H9 (cell line): ENCODE results near the gene FAM3A. TPM values are rescaled to one million over a fixed set of nuclear protein-coding genes. Genes with fewer than 3 reads are reported as not detected.

Source experiments
- DNase-seq: peaks from one replicate; pipeline ENCODE4 v3.0.0-alpha.2; 2017
- H2AFZ ChIP-seq: one replicate; pipeline ENCODE4 v1.6.1; 2013; ENCODE audit warnings: mild to moderate bottlenecking, low read length, control low read depth, moderate library complexity
- H2AK5ac ChIP-seq: 2 replicates; pipeline ENCODE4 v1.6.1; 2013; ENCODE audit warnings: low read length, control low read depth, mixed read lengths; ENCODE audit not compliant: insufficient read length
- H2BK120ac ChIP-seq: one replicate; pipeline ENCODE4 v1.6.1; 2013; ENCODE audit warnings: low read depth, mild to moderate bottlenecking, low read length, control low read depth, inconsistent platforms; ENCODE audit not compliant: poor library complexity, severe bottlenecking
- H2BK12ac ChIP-seq: 2 replicates; pipeline ENCODE4 v1.6.1; 2013; ENCODE audit warnings: low read length, control low read depth, mixed read lengths, low read depth; ENCODE audit not compliant: insufficient read length
- H2BK15ac ChIP-seq: 2 replicates; pipeline ENCODE4 v1.6.1; 2013; ENCODE audit warnings: low read depth, low read length, control low read depth
- H2BK20ac ChIP-seq: one replicate; pipeline ENCODE4 v1.6.1; 2013; ENCODE audit warnings: low read depth, mild to moderate bottlenecking, low read length, control low read depth, inconsistent platforms; ENCODE audit not compliant: poor library complexity, severe bottlenecking
- H2BK5ac ChIP-seq: 2 replicates; pipeline ENCODE4 v1.6.1; 2013; ENCODE audit warnings: low read length, control low read depth, mixed read lengths; ENCODE audit not compliant: insufficient read length
- H3K14ac ChIP-seq: 2 replicates; pipeline ENCODE4 v1.6.1; 2013; ENCODE audit warnings: low read length, control low read depth; ENCODE audit not compliant: insufficient read depth
- H3K18ac ChIP-seq: 2 replicates; pipeline ENCODE4 v1.6.1; 2013; ENCODE audit warnings: low read depth, mild to moderate bottlenecking, mixed read lengths, low read length, control low read depth; ENCODE audit not compliant: insufficient read length
- H3K23ac ChIP-seq: 2 replicates; pipeline ENCODE4 v1.6.1; 2013; ENCODE audit warnings: low read length, control low read depth, mixed read lengths, low read depth; ENCODE audit not compliant: insufficient read length
- H3K23me2 ChIP-seq: 2 replicates; pipeline ENCODE4 v1.6.1; 2013; ENCODE audit warnings: low read depth, mild to moderate bottlenecking, mixed read lengths, low read length, control low read depth; ENCODE audit not compliant: insufficient read length, poor library complexity, severe bottlenecking
- H3K27ac ChIP-seq: 2 replicates; pipeline ENCODE4 v1.5.1; 2013; ENCODE audit warnings: low read length, control low read depth, mixed read lengths, low read depth; ENCODE audit not compliant: insufficient read length
- H3K27me3 ChIP-seq: 2 replicates; pipeline ENCODE4 v1.6.1; 2013; ENCODE audit warnings: low read length, control low read depth, inconsistent platforms; ENCODE audit not compliant: insufficient read depth
- H3K4ac ChIP-seq: 2 replicates; pipeline ENCODE4 v1.6.1; 2013; ENCODE audit warnings: low read depth, mild to moderate bottlenecking, control low read depth, inconsistent platforms, low read length, moderate library complexity
- H3K4me1 ChIP-seq: 2 replicates; pipeline ENCODE4 v1.6.1; 2013; ENCODE audit warnings: low read length, control low read depth, inconsistent platforms; ENCODE audit not compliant: insufficient read depth
- H3K4me2 ChIP-seq: 2 replicates; pipeline ENCODE4 v1.6.1; 2013; ENCODE audit warnings: low read length, control low read depth, mixed read lengths; ENCODE audit not compliant: insufficient read length, insufficient read depth
- H3K56ac ChIP-seq: 2 replicates; pipeline ENCODE4 v1.6.1; 2013; ENCODE audit warnings: low read depth, mild to moderate bottlenecking, mixed read lengths, low read length, control low read depth; ENCODE audit not compliant: insufficient read length
- H3K79me1 ChIP-seq: 2 replicates; pipeline ENCODE4 v1.6.1; 2013; ENCODE audit warnings: low read depth, mild to moderate bottlenecking, moderate library complexity, low read length, control low read depth, inconsistent platforms; ENCODE audit not compliant: insufficient read depth, poor library complexity, severe bottlenecking
- H3K79me2 ChIP-seq: 2 replicates; pipeline ENCODE4 v1.6.1; 2013; ENCODE audit warnings: low read length, control low read depth, inconsistent platforms; ENCODE audit not compliant: insufficient read depth
- H3K9ac ChIP-seq: 2 replicates; pipeline ENCODE4 v1.6.1; 2013; ENCODE audit warnings: low read length, control low read depth, mixed read lengths; ENCODE audit not compliant: insufficient read length; ENCODE audit errors: extremely low read depth
- H3K9me3 ChIP-seq: one replicate; pipeline ENCODE4 v1.6.1; 2013; ENCODE audit warnings: low read depth, low read length, inconsistent platforms; ENCODE audit not compliant: control insufficient read depth
- H3T11ph ChIP-seq: one replicate; pipeline ENCODE4 v1.6.1; 2013; ENCODE audit warnings: mild to moderate bottlenecking, low read length, control low read depth, inconsistent platforms
- H4K20me1 ChIP-seq: one replicate; pipeline ENCODE4 v1.6.1; 2013; ENCODE audit not compliant: control insufficient read depth, insufficient read length, insufficient read depth
- H4K5ac ChIP-seq: 2 replicates; pipeline ENCODE4 v1.6.1; 2013; ENCODE audit warnings: low read depth, mild to moderate bottlenecking, mixed read lengths, low read length, control low read depth; ENCODE audit not compliant: insufficient read length
- H4K8ac ChIP-seq: replicated peaks from 2 replicates; pipeline ENCODE4 v1.6.1; 2013; ENCODE audit warnings: low read length, control low read depth, mixed read lengths, low read depth; ENCODE audit not compliant: insufficient read length
- H4K91ac ChIP-seq: 2 replicates; pipeline ENCODE4 v1.6.1; 2013; ENCODE audit warnings: low read depth, mild to moderate bottlenecking, moderate library complexity, mixed read lengths, low read length, control low read depth; ENCODE audit not compliant: insufficient read length
- H3K27ac Mint-ChIP-seq, 3 experiments: 2 replicates in 2 of 3; 3 replicates in 1 of 3; pipeline ENCODE4 v1.8.0; 2020 to 2021; ENCODE audit warnings: mixed read lengths in 3 of 3, mild to moderate bottlenecking in 1 of 3, moderate library complexity in 1 of 3
- H3K27me3 Mint-ChIP-seq: 2 replicates; pipeline ENCODE4 v1.8.0; 2021; ENCODE audit warnings: low read depth, mild to moderate bottlenecking, moderate library complexity, mixed read lengths
- H3K36me3 Mint-ChIP-seq, 3 experiments: 2 replicates in 2 of 3; 3 replicates in 1 of 3; pipeline ENCODE4 v1.8.0; 2020 to 2021; ENCODE audit warnings: low read depth in 3 of 3, mixed read lengths in 3 of 3; ENCODE audit not compliant: insufficient read depth in 1 of 3
- H3K4me1 Mint-ChIP-seq, 2 experiments: 2 replicates each; pipeline ENCODE4 v1.8.0; 2020; ENCODE audit warnings: mixed read lengths in 2 of 2
- H3K4me3 Mint-ChIP-seq, 2 experiments: 2 replicates in 1 of 2; 3 replicates in 1 of 2; pipeline ENCODE4 v1.8.0; 2020 to 2021; ENCODE audit warnings: mild to moderate bottlenecking in 2 of 2, mixed read lengths in 2 of 2, moderate library complexity in 1 of 2
- H3K9me3 Mint-ChIP-seq, 2 experiments: 2 replicates in 1 of 2; 3 replicates in 1 of 2; pipeline ENCODE4 v1.8.0; 2020; ENCODE audit warnings: mild to moderate bottlenecking in 2 of 2, mixed read lengths in 2 of 2, moderate library complexity in 1 of 2
- WGBS: extraction: QIAGEN DNeasy Blood & Tissue Kit; methylation state at CpG from one replicate; pipeline ENCODE4 v1.1.7; 2013; ENCODE audit warnings: missing lambda C conversion rate, low lambda C conversion rate, mixed read lengths; ENCODE audit not compliant: insufficient read length; ENCODE audit errors: extremely low coverage; 5-methylcytosine and 5-hydroxymethylcytosine counted together
- total RNA-seq: library from RNA; stranded (reverse); gene quantifications from 2 replicates; pipeline ENCODE4 v1.2.1, GENCODE V29; 2021
- TF ChIP-seq, protein P1 (sequence below): fragments of 200-600 bp; sonication (generic); conservative IDR thresholded peaks from 3 replicates; pipeline ENCODE4 v1.8.0; 2021; ENCODE audit warnings: antibody characterized with exemption, mild to moderate bottlenecking

FAM3A gene
- total RNA-seq, 1 experiment from 2014 or later = 22.8 TPM

GRCh38 chrX:154464806-154465365 is 51.1 kb downstream of the FAM3A start:
- H3K27ac ChIP-seq = no peak overlapping the region
- no peak overlapping the region for H4K91ac ChIP-seq
- H2BK120ac ChIP-seq = no peak overlapping the region
- no peak for DNase-seq
- H3T11ph ChIP-seq = no peak overlapping the region
- no peak overlapping the region for H3K14ac ChIP-seq
- no peaks in the 10 kb centered on the region for H3K79me2 ChIP-seq
- H3K9ac ChIP-seq = no peak overlapping the region
- no peak overlapping the region for H2BK12ac ChIP-seq
- H3K18ac ChIP-seq = no peak overlapping the region
- H4K8ac ChIP-seq = no peak overlapping the region
- no peak overlapping the region for H2AFZ ChIP-seq
- no CpG with 5 or more reads among the region's 28 CpGs for WGBS
- Mint-ChIP-seq H3K27me3 (no peaks in the 10 kb centered on the region; the same call in 1 of the 2 replicates), H3K36me3 (peaks cover 19 to 54% (median 46%) of the 10 kb centered on the region in 3 experiments), H3K9me3 (peaks cover 50 to 84% of the 10 kb centered on the region in 2 experiments), H3K4me3 (no peak overlapping the region), H3K4me1 (no peaks in the 10 kb centered on the region), H3K27ac (no peak overlapping the region)
- H3K4ac ChIP-seq = no peak overlapping the region
- H4K20me1 ChIP-seq = no peaks in the 10 kb centered on the region
- H3K23ac ChIP-seq = no peak overlapping the region
- no peak overlapping the region for H2AK5ac ChIP-seq
- H2BK5ac ChIP-seq = no peak overlapping the region
- no peak overlapping the region for H3K4me2 ChIP-seq
- H2BK15ac ChIP-seq = no peak overlapping the region
- no peak overlapping the region for H2BK20ac ChIP-seq
- H3K79me1 ChIP-seq = no peaks in the 10 kb centered on the region
- H3K9me3 ChIP-seq = peaks cover 24% of the 10 kb centered on the region
- H3K4me1 ChIP-seq = no peaks in the 10 kb centered on the region
- TF ChIP-seq, protein P1, sequence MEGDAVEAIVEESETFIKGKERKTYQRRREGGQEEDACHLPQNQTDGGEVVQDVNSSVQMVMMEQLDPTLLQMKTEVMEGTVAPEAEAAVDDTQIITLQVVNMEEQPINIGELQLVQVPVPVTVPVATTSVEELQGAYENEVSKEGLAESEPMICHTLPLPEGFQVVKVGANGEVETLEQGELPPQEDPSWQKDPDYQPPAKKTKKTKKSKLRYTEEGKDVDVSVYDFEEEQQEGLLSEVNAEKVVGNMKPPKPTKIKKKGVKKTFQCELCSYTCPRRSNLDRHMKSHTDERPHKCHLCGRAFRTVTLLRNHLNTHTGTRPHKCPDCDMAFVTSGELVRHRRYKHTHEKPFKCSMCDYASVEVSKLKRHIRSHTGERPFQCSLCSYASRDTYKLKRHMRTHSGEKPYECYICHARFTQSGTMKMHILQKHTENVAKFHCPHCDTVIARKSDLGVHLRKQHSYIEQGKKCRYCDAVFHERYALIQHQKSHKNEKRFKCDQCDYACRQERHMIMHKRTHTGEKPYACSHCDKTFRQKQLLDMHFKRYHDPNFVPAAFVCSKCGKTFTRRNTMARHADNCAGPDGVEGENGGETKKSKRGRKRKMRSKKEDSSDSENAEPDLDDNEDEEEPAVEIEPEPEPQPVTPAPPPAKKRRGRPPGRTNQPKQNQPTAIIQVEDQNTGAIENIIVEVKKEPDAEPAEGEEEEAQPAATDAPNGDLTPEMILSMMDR = no peak
- H3K23me2 ChIP-seq = no peaks in the 10 kb centered on the region
- no peak overlapping the region for H4K5ac ChIP-seq
- no peak overlapping the region for H3K56ac ChIP-seq
- no peaks in the 10 kb centered on the region for H3K27me3 ChIP-seq
